Spleen (tissue), 7 donors: Measurements from ENCODE around the gene ATP6V0A4.

Source experiments
- CTCF ChIP-seq, 11 experiments: fragments of 200-600 bp in 7 of 11; fragments of 450-650 bp in 4 of 11; sonication (generic) in 4 of 11; IDR thresholded peaks in 8 of 11; conservative IDR thresholded peaks in 3 of 11; 1 replicate in 7 of 11; 2 replicates in 4 of 11; pipeline versions ENCODE4 v1.4.0 to v1.8.0; 2016 to 2021; ENCODE audit warnings: antibody characterized with exemption in 11 of 11, inconsistent platforms in 4 of 11, mild to moderate bottlenecking in 1 of 11
- POLR2A ChIP-seq, 3 donors: fragments of 450-650 bp; IDR thresholded peaks; one replicate each; pipeline ENCODE4 v1.5.1; 2017; ENCODE audit warnings: antibody characterized with exemption in 3 of 3, mild to moderate bottlenecking in 1 of 3
- donor health status: DM: no; HTN: no; CAD: no; lungs with moderate emphysema.
- donor health status: DM: no; HTN: no; CAD: no.
- donor health status: DM: no; HTN: no; CAD: no.

- TF ChIP-seq CTCF (IDR thresholded peaks at IDR 0.05 in 8 of 11, conservative IDR thresholded peaks at IDR 0.05 in 3 of 11) = no peak
- TF ChIP-seq POLR2A (IDR thresholded peaks at IDR 0.05) = no peak
These were observed 140.1 kb downstream of the ATP6V0A4 start for GRCh38 chr7:138657854-138658386.
